B cell (primary cell): ENCODE measurements around the gene DPH3. TPM values are rescaled to one million over a fixed set of nuclear protein-coding genes. Genes with fewer than 3 reads are reported as not detected.

Experiments
- ATAC-seq: fragments of 200-7000 bp; cut with Tn5 transposase; one replicate; pipeline ENCODE4 v1.10.0; 2021; ENCODE audit warnings: low read depth, mild to moderate bottlenecking, moderate number of reproducible peaks, moderate library complexity
- CTCF ChIA-PET: fragments of 350-600 bp; sonication (Branson Sonifier 250); formaldehyde crosslinking; loops from one replicate; lab custom pipeline; 2021; ENCODE audit warnings: antibody characterized with exemption, inconsistent platforms; lab: Charles Lee
- POLR2A ChIA-PET: fragments of 350-600 bp; sonication (Branson Sonifier 250); formaldehyde crosslinking; loops from one replicate; lab custom pipeline; 2021; ENCODE audit warnings: antibody characterized with exemption; lab: Charles Lee
- DNase-seq: peaks from one replicate; pipeline ENCODE4 v3.0.0; 2013
- H2AFZ ChIP-seq: 2 replicates; pipeline ENCODE4 v1.6.1; 2012; ENCODE audit warnings: mild to moderate bottlenecking, low read depth, low read length; ENCODE audit not compliant: insufficient read depth, poor library complexity, severe bottlenecking
- H3K27ac ChIP-seq, 2 donors: 1 replicate in 1 of 2; 2 replicates in 1 of 2; pipeline ENCODE4 v1.5.1; 2012 to 2013; ENCODE audit warnings: low read length in 2 of 2, mild to moderate bottlenecking in 2 of 2, moderate library complexity in 1 of 2
- H3K27me3 ChIP-seq, 4 experiments: fragments of 200-600 bp in 1 of 4; sonication (generic) in 1 of 4; replicated peaks in 1 of 4; 1 replicate in 2 of 4; 2 replicates in 2 of 4; pipeline versions ENCODE4 v1.6.1 to v1.7.0; 2013 to 2016; ENCODE audit warnings: low read length in 3 of 4, mild to moderate bottlenecking in 2 of 4, mixed read lengths in 1 of 4, moderate library complexity in 1 of 4; ENCODE audit not compliant: insufficient read depth in 4 of 4, control insufficient read depth in 3 of 4; ENCODE audit errors: control extremely low read depth in 1 of 4
- H3K36me3 ChIP-seq, 2 experiments: replicated peaks in 1 of 2; 1 replicate in 1 of 2; 2 replicates in 1 of 2; pipeline versions ENCODE4 v1.6.1 to v1.7.1; 2013; ENCODE audit warnings: low read length in 1 of 2; ENCODE audit not compliant: insufficient read depth in 2 of 2, control insufficient read depth in 1 of 2; ENCODE audit errors: control extremely low read depth in 1 of 2, extremely low read depth in 1 of 2
- H3K4me1 ChIP-seq, 2 donors: fragments of 200-600 bp in 1 of 2; sonication (generic) in 1 of 2; 1 replicate in 1 of 2; 2 replicates in 1 of 2; pipeline versions ENCODE4 v1.5.1 to v1.6.1; 2013 to 2017; ENCODE audit warnings: low read length in 2 of 2; ENCODE audit not compliant: control insufficient read depth in 2 of 2, insufficient read depth in 2 of 2
- H3K4me2 ChIP-seq: replicated peaks from 2 replicates; pipeline ENCODE3; 2012; ENCODE audit warnings: mild to moderate bottlenecking, low read depth, low read length; ENCODE audit not compliant: poor library complexity, severe bottlenecking
- H3K4me3 ChIP-seq, 5 experiments: fragments of 200-600 bp in 1 of 5; sonication (generic) in 1 of 5; 1 replicate in 3 of 5; 2 replicates in 2 of 5; pipeline versions ENCODE4 v1.5.1 to v1.7.0; 2011 to 2016; ENCODE audit warnings: low read length in 4 of 5, mild to moderate bottlenecking in 4 of 5, low read depth in 2 of 5, control low read depth in 1 of 5, moderate library complexity in 1 of 5; ENCODE audit not compliant: insufficient read depth in 1 of 5; ENCODE audit errors: control extremely low read depth in 1 of 5, extremely low read depth in 1 of 5
- H3K79me2 ChIP-seq: fragments of 200-600 bp; sonication (generic); one replicate; pipeline ENCODE4 v1.6.0; 2016; ENCODE audit warnings: low read length; ENCODE audit not compliant: control insufficient read depth, insufficient read depth
- H3K9ac ChIP-seq: fragments of 200-600 bp; sonication (generic); 2 replicates; pipeline ENCODE4 v1.6.1; 2017; ENCODE audit warnings: mild to moderate bottlenecking, low read length, moderate library complexity
- H3K9me3 ChIP-seq, 3 donors: one replicate each; pipeline versions ENCODE4 v1.6.1 to v1.7.1; 2013; ENCODE audit warnings: low read length in 2 of 3; ENCODE audit not compliant: control insufficient read depth in 2 of 3, insufficient read depth in 1 of 3; ENCODE audit errors: control extremely low read depth in 1 of 3
- H4K20me1 ChIP-seq: 2 replicates; pipeline ENCODE4 v1.6.0; 2012; ENCODE audit warnings: mild to moderate bottlenecking, low read length; ENCODE audit not compliant: insufficient read depth, control insufficient read depth, poor library complexity, severe bottlenecking
- H3K27ac Mint-ChIP-seq: one replicate; pipeline ENCODE4 v1.8.0; 2021; ENCODE audit warnings: mixed read lengths
- H3K27me3 Mint-ChIP-seq: one replicate; pipeline ENCODE4 v1.8.0; 2021; ENCODE audit warnings: mixed read lengths
- H3K4me1 Mint-ChIP-seq: one replicate; pipeline ENCODE4 v1.8.0; 2021; ENCODE audit warnings: mixed read lengths
- H3K4me3 Mint-ChIP-seq: one replicate; pipeline ENCODE4 v1.8.0; 2021; ENCODE audit warnings: mixed read lengths
- H3K9me3 Mint-ChIP-seq: one replicate; pipeline ENCODE4 v1.8.0; 2022; ENCODE audit warnings: mixed read lengths; ENCODE audit not compliant: insufficient read depth
- CTCF ChIP-seq: fragments of 200-600 bp; IDR thresholded peaks from one replicate; pipeline ENCODE4 v1.8.0; 2022; ENCODE audit warnings: antibody characterized with exemption, mild to moderate bottlenecking
- EZH2 ChIP-seq: IDR thresholded peaks from 2 replicates; pipeline ENCODE4 v1.6.1; 2012; ENCODE audit warnings: borderline replicate concordance, low read depth, mild to moderate bottlenecking, moderate library complexity, low read length; ENCODE audit not compliant: insufficient read depth, poor library complexity, severe bottlenecking
- WGBS: methylation state at CpG from one replicate; pipeline ENCODE4 v1.1.5; 2013; ENCODE audit warnings: missing lambda C conversion rate; ENCODE audit not compliant: insufficient coverage; 5-methylcytosine and 5-hydroxymethylcytosine counted together
- intact Hi-C: fragments of 100-400 bp; cut with micrococcal nuclease; formaldehyde crosslinking; loops from one replicate; pipeline ENCODE4 v1.10.0; 2022
- polyA plus RNA-seq: library from polyadenylated mRNA; depleted of rRNA; stranded (reverse); fragments of >200 nt; gene quantifications from 2 replicates; pipeline ENCODE4 v1.2.3, GENCODE V29; 2012
- total RNA-seq, 2 donors: library from RNA; stranded (reverse); fragments of 120-200 nt in 1 of 2; gene quantifications; 1 replicate in 1 of 2; 2 replicates in 1 of 2; pipeline versions ENCODE4 v1.2.3 to v1.2.4, GENCODE V29; 2013 to 2022

The DPH3 gene
- total and polyA plus RNA-seq, 2 donors (not counting 1 experiment from before 2014, with no cell fraction given) = 7.4 to 12.9 TPM

GRCh38 chr3:16231983-16232382, 32.8 kb downstream of the DPH3 start:
- H3K4me3 Mint-ChIP-seq = no peak overlapping the region
- no peaks in the 10 kb centered on the region for H3K9me3 ChIP-seq
- WGBS = no CpG with 5 or more reads among the region's 2 CpGs
- no peak overlapping the region for H3K27ac ChIP-seq
- DNase-seq (no peak), ATAC-seq (no peak)
- ChIA-PET CTCF (interaction anchor here (0.8 kb wide), 1 partner anchor 11 kb away, joined by 3 read pairs; no protein-coding TSS in a partner anchor), POLR2A (no interaction called here)
- H3K36me3 ChIP-seq = no peaks in the 10 kb centered on the region
- H3K9ac ChIP-seq = no peak overlapping the region
- H4K20me1 ChIP-seq = no peaks in the 10 kb centered on the region
- H3K4me1 Mint-ChIP-seq = no peaks in the 10 kb centered on the region
- H3K4me1 ChIP-seq = no peaks in the 10 kb centered on the region
- no peak overlapping the region for H3K4me3 ChIP-seq
- H3K27me3 ChIP-seq = no peaks in the 10 kb centered on the region
- H3K27me3 Mint-ChIP-seq = peaks cover 19% of the 10 kb centered on the region
- no peak for TF ChIP-seq EZH2
- TF ChIP-seq CTCF = no peak
- no peak overlapping the region for H3K27ac Mint-ChIP-seq
- H3K79me2 ChIP-seq = no peaks in the 10 kb centered on the region
- intact Hi-C loops = no loop called here
- H3K9me3 Mint-ChIP-seq = no peaks in the 10 kb centered on the region
- H2AFZ ChIP-seq = no peak overlapping the region
- H3K4me2 ChIP-seq = no peak overlapping the region

- no peak overlapping the region for H3K9ac ChIP-seq
- ATAC-seq (no peak), DNase-seq (no peak)
- no peaks in the 10 kb centered on the region for H3K27me3 ChIP-seq
- no peaks in the 10 kb centered on the region for H4K20me1 ChIP-seq
- H3K4me3 ChIP-seq = no peak overlapping the region
- no peaks in the 10 kb centered on the region for H3K79me2 ChIP-seq
- H3K36me3 ChIP-seq = no peaks in the 10 kb centered on the region
- H3K4me1 Mint-ChIP-seq = no peaks in the 10 kb centered on the region
- H3K4me2 ChIP-seq = no peak overlapping the region
- intact Hi-C loops = no loop called here
- ChIA-PET CTCF (no interaction called here), POLR2A (no interaction called here)
- H3K9me3 Mint-ChIP-seq = no peaks in the 10 kb centered on the region
- H3K9me3 ChIP-seq = peaks cover 0 to 8% (median 0%) of the 10 kb centered on the region in 3 donors
- peaks cover 14% of the 10 kb centered on the region for H3K27me3 Mint-ChIP-seq
- H3K27ac ChIP-seq = no peak overlapping the region
- no peak overlapping the region for H3K27ac Mint-ChIP-seq
- no peak overlapping the region for H2AFZ ChIP-seq
- TF ChIP-seq EZH2 (no peak), CTCF (no peak)
- no peaks in the 10 kb centered on the region for H3K4me1 ChIP-seq
- no peak overlapping the region for H3K4me3 Mint-ChIP-seq
Measured at GRCh38 chr3:16229681-16230080, 35.1 kb downstream of the DPH3 start.
